Sigmoid colon (tissue), 4 donors: ENCODE measurements around the gene RHCG.

ENCODE experiments used
- POLR2A ChIP-seq, 2 donors: fragments of 450-650 bp; IDR thresholded peaks; one replicate each; pipeline ENCODE4 v1.6.1; 2016; ENCODE audit warnings: antibody characterized with exemption in 2 of 2, mild to moderate bottlenecking in 2 of 2, moderate library complexity in 2 of 2
- POLR2AphosphoS5 ChIP-seq, 4 donors: sonication (generic); formaldehyde crosslinking; IDR thresholded peaks; one replicate each; pipeline ENCODE4 v1.6.1; 2017; ENCODE audit warnings: antibody characterized with exemption in 4 of 4

DNA sequence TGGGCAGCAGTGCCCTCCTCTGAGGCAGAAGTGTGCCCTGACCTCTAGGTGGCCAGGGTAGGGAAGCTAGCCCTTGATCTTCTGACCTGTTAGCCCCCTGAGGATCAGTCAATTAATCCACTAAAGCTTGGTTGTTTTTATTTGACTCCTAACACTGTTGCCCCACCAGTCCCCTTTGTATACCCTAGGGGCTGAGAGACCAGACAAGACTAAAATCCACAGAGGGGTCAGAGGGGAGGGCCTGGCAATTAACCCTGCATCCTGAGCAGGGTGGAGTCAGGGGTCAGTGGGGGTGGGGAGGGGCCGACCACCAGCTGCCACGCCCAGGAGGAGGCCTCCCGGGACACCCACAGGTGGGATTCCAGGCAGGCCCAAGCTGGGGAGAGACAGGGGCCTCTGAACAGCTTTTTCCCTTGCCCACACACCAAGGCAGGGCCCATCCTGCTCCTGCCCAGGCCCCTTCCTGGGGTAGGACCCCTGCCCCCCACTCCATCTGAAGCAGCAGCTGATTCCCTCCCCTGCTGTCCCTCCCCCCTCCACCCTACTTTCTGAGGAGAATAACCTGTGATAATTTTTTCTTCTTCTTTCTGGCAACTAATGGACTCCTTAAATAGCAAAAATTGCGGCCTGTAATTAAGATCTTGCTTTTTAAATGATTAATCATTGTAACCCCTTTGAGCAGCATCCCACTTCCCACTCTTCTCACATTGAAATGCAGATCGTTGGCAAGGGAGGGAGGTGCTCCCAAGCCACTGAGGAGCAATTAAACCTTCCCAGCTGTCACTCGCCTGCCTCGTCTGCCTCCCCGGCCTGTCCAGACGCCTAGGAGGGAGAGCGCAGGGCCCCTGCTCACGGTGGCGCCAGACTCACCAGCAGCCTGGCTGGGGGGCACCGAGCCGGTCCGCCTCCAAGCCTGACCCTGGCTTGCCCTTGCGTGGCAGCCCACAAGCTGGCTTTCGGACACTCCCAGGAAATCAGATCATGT, 51.9 kb downstream of the RHCG start:
- no peak for TF ChIP-seq POLR2AphosphoS5 (IDR thresholded peaks at IDR 0.05)
- no peak for TF ChIP-seq POLR2A (IDR thresholded peaks at IDR 0.05)
